ENCODE results near the gene APBB1. TPM values are rescaled to one million over a fixed set of nuclear protein-coding genes. Genes with fewer than 3 reads are reported as not detected.
"Not testable (repeated sequence)": the region's sequence is repeated elsewhere in the genome, so short reads cannot be mapped to it uniquely, and the experiment has no call there.

Gene APBB1
- total and polyA plus RNA-seq, 9 of the 15 experiments (the other 6 are each of a cell fraction or from before 2014, with no cell fraction given): 0.04 to 0.73 (median 0.40) TPM

DNA sequence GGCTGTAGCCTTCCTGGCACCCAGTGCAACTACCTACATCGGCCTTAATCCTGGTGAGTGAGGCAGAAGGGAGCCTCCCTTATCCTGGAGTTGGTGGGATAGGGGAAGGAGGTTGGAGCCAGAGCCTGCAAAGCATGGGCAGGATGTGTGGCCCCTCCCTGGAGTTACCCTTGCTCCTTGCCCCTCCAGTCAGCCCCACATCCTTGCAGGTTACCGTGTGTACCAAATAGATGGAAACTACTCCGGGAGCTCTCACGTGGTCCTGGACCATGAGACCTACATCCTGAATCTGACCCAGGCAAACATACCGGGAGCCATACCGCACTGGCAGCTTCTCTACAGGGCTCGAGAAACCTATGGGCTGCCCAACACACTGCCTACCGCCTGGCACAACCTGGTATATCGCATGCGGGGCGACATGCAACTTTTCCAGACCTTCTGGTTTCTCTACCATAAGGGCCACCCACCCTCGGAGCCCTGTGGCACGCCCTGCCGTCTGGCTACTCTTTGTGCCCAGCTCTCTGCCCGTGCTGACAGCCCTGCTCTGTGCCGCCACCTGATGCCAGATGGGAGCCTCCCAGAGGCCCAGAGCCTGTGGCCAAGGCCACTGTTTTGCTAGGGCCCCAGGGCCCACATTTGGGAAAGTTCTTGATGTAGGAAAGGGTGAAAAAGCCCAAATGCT, 24.8 kb downstream of the APBB1 start:
- ChIA-PET POLR2A (no interaction called here), CTCF (ENCODE audit: low intra/inter-chr PET ratio) (no interaction called here)
- no peak for ATAC-seq
- in situ Hi-C loops (cut with MboI): no loop called here
- peaks cover 2 to 3% of the 10 kb centered on the region in 2 experiments; a peak in 2 of 5 replicates for H3K27me3 ChIP-seq (ENCODE audit: control insufficient read depth in 2 of 2, insufficient read depth in 2 of 2, low read length in 2 of 2)
- no peaks in the 10 kb centered on the region for H3K9me1 ChIP-seq (ENCODE audit: control insufficient read depth, insufficient read depth, low read length)
- H3K79me2 ChIP-seq (ENCODE audit: control insufficient read depth, insufficient read depth, low read length): 0 out of 3 replicates have a peak, but pooled peaks cover 7% of the 10 kb centered on the region
- H3K4me2 ChIP-seq (ENCODE audit: insufficient read depth, low read length): no peak overlapping the region
- no peaks in the 10 kb centered on the region for H3K36me3 ChIP-seq (ENCODE audit: control insufficient read depth, insufficient read depth, low read length)
- no TSS peak for BruUV-seq (replicated peaks)
- no peak overlapping the region for H3K4me3 ChIP-seq
- H3K4me1 ChIP-seq (replicated peaks in 1 of 2; ENCODE audit: control insufficient read depth in 2 of 2, insufficient read depth in 2 of 2, low read length in 2 of 2): peaks cover 12 to 32% of the 10 kb centered on the region in 2 experiments
- no peak for DNase-seq (ENCODE audit: extremely low read depth in 1 of 4, low spot score in 3 of 4)
- no peak overlapping the region for H2AFZ ChIP-seq (ENCODE audit: low read depth, low read length)
- FAIRE-seq: no peak
- no peak overlapping the region for H3K9ac ChIP-seq (ENCODE audit: insufficient read depth in 1 of 2, low read depth in 2 of 2, low read length in 2 of 2)
- intact Hi-C loops (cut with micrococcal nuclease): no loop called here
- H4K20me1 ChIP-seq (replicated peaks; ENCODE audit: control insufficient read depth, insufficient read depth, low read length): no peaks in the 10 kb centered on the region
- 54% methylated on average over 13 of the region's 16 CpGs for WGBS (ENCODE audit: insufficient coverage, low coverage, missing lambda C conversion rate)
- TF ChIP-seq U2AF2 (optimal IDR thresholded peaks at IDR 0.05; ENCODE audit: low read depth, low read length) (no peak), ZFP30 (CRISPR knock-in tag; IDR thresholded peaks at IDR 0.05; ENCODE audit: borderline replicate concordance) (no peak), CTCFL (IDR thresholded peaks at IDR 0.05; ENCODE audit: borderline replicate concordance, insufficient read depth, low read depth, low read length, poor library complexity, severe bottlenecking) (no peak), ZNF644 (tag; IDR thresholded peaks at IDR 0.05; ENCODE audit: low read depth) (no peak), DEAF1 (CRISPR knock-in tag; IDR thresholded peaks at IDR 0.05) (no peak), STAT5A (IDR thresholded peaks at IDR 0.05; ENCODE audit: borderline replicate concordance, low read length) (no peak)
- no peaks in the 10 kb centered on the region for H3K9me3 ChIP-seq (replicated peaks; ENCODE audit: control insufficient read depth, insufficient read depth, low read depth, low read length)
- H3K27ac ChIP-seq (ENCODE audit: extremely low read depth, low read depth, low read length): no peak overlapping the region

GRCh38 chr11:6392251-6392650, 26.6 kb downstream of the APBB1 start:
- in situ Hi-C loops (cut with MboI); H3K27ac ChIP-seq (ENCODE audit: extremely low read depth, low read depth, low read length); FAIRE-seq; intact Hi-C loops (cut with micrococcal nuclease); ATAC-seq; H3K9me3 ChIP-seq (replicated peaks; ENCODE audit: control insufficient read depth, insufficient read depth, low read depth, low read length); H3K36me3 ChIP-seq (ENCODE audit: control insufficient read depth, insufficient read depth, low read length); H3K9ac ChIP-seq (ENCODE audit: insufficient read depth in 1 of 2, low read depth in 2 of 2, low read length in 2 of 2); H4K20me1 ChIP-seq (replicated peaks; ENCODE audit: control insufficient read depth, insufficient read depth, low read length); CTCF ChIA-PET (ENCODE audit: low intra/inter-chr PET ratio); H3K9me1 ChIP-seq (ENCODE audit: control insufficient read depth, insufficient read depth, low read length); H3K79me2 ChIP-seq (ENCODE audit: control insufficient read depth, insufficient read depth, low read length); POLR2A ChIA-PET; DNase-seq (ENCODE audit: extremely low read depth in 1 of 4, low spot score in 3 of 4); H3K27me3 ChIP-seq (ENCODE audit: control insufficient read depth in 2 of 2, insufficient read depth in 2 of 2, low read length in 2 of 2); BruUV-seq (replicated peaks); H3K4me3 ChIP-seq; H2AFZ ChIP-seq (ENCODE audit: low read depth, low read length); H3K4me2 ChIP-seq (ENCODE audit: insufficient read depth, low read length): not testable (repeated sequence)
- WGBS (ENCODE audit: insufficient coverage, low coverage, missing lambda C conversion rate): 80% methylated on average over 3 of the region's 4 CpGs
- H3K4me1 ChIP-seq (replicated peaks in 1 of 2; ENCODE audit: control insufficient read depth in 2 of 2, insufficient read depth in 2 of 2, low read length in 2 of 2): peaks cover 22 to 32% of the 10 kb centered on the region in 2 experiments

All from K562 (cell line).